Measurements from ENCODE around the gene CD180. TPM values are rescaled to one million over a fixed set of nuclear protein-coding genes. Genes with fewer than 3 reads are reported as not detected.

The CD180 gene
- total RNA-seq, 2 experiments from 2014 or later = 0.08 TPM; not detected in 1

DNA sequence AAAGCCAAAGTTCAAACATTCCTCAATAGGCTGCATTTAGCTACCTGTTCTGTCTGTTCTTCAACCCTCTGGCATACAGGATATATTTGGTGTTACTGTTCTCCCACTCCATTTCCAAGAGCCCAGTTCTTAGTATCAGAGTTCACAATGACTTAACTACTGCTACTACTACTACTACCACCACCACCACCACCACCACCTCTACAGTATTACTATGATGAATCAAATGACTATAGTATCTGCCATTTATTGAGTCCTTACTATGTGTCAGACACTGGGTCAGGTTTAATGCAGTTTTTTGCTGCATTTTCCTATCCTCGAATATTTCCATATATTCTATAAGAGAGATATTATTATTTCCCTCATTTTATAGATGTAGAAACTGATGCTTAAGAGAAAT lies 937 bp upstream of the CD180 start:
- peaks cover 71% of the 10 kb centered on the region for H3K4me1 Mint-ChIP-seq (ENCODE audit: low read depth)
- H3K27me3 ChIP-seq (ENCODE audit: control insufficient read depth in 1 of 2, insufficient read depth in 2 of 2, low read length in 2 of 2) = no peaks in the 10 kb centered on the region
- ATAC-seq (ENCODE audit: poor library complexity) = no peak
- no peaks in the 10 kb centered on the region for H3K36me3 ChIP-seq (ENCODE audit: insufficient read depth, low read length)
- peaks cover 12% of the 10 kb centered on the region for H3K36me3 Mint-ChIP-seq (ENCODE audit: low read depth)
- H3K4me3 Mint-ChIP-seq = no peak overlapping the region
- TF ChIP-seq, protein P1, sequence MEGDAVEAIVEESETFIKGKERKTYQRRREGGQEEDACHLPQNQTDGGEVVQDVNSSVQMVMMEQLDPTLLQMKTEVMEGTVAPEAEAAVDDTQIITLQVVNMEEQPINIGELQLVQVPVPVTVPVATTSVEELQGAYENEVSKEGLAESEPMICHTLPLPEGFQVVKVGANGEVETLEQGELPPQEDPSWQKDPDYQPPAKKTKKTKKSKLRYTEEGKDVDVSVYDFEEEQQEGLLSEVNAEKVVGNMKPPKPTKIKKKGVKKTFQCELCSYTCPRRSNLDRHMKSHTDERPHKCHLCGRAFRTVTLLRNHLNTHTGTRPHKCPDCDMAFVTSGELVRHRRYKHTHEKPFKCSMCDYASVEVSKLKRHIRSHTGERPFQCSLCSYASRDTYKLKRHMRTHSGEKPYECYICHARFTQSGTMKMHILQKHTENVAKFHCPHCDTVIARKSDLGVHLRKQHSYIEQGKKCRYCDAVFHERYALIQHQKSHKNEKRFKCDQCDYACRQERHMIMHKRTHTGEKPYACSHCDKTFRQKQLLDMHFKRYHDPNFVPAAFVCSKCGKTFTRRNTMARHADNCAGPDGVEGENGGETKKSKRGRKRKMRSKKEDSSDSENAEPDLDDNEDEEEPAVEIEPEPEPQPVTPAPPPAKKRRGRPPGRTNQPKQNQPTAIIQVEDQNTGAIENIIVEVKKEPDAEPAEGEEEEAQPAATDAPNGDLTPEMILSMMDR (IDR thresholded peaks at IDR 0.05) = no peak
- ChIA-PET POLR2A (no interaction called here), CTCF (interaction anchor here (1.3 kb wide), 1 partner anchor 10 kb away, joined by 3 read pairs; no protein-coding TSS in a partner anchor)
- H3K27me3 Mint-ChIP-seq = no peaks in the 10 kb centered on the region
- H3K9me3 ChIP-seq (ENCODE audit: control insufficient read depth in 1 of 2, insufficient read depth in 1 of 2, low read length in 2 of 2) = peaks cover under 1 to 5% of the 10 kb centered on the region in 2 experiments
- DNase-seq = no peak
- intact Hi-C loops (cut with DNase I, micrococcal nuclease) = no loop called here
- H3K4me3 ChIP-seq (ENCODE audit: low read length) = no peak overlapping the region
- H3K4me1 ChIP-seq (ENCODE audit: insufficient read depth, low read length) = peaks cover 29% of the 10 kb centered on the region
- peaks cover 9% of the 10 kb centered on the region for H3K9me3 Mint-ChIP-seq
- no peak overlapping the region for H3K27ac ChIP-seq (ENCODE audit: low read depth in 1 of 2, low read length in 2 of 2)
- H3K27ac Mint-ChIP-seq = no peak overlapping the region

DNA sequence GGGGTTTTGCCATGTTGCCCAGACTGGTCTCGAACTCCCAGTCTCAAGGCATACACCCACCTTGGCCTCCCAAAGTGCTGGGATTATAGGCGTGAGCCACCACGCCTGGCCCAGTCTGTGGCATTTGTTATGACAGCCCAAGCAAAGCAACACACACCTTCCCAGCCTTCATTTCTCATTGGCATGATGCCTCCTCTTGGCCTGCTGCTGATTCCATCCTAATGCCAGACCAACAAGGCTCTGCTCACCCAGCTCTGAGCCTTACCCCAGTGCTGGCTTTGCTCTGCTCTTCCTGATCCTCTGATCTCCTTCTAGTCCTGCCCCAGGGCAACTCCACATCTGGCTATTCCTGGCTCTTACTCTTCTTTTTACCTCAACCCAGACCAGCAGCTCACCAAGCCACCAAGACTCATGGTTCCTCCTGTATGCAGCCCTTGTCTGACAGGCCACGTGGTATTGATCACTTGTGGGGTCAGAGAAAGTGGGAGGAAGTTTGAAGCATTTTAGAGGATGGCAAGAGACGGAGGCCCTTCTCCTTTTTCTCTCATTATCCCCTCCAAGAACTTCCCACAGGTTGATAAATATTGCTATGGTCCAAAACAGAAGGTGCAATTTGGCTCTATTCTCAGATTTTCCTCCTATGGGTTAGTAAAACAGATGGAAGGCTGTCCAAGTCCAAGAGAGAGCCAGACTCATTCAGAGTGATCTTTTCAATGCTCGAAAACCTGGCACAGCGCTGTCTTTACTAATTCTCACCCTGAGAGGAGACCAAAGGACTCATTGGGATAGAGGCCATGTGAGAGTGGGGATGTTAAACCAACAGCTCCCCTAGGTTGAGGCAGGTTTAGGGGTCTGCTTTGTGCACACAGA lies 958 bp downstream of the CD180 start:
- Mint-ChIP-seq H3K4me3 (no peak overlapping the region), H3K36me3 (ENCODE audit: low read depth) (peaks cover 7% of the 10 kb centered on the region), H3K27ac (no peak overlapping the region), H3K27me3 (no peaks in the 10 kb centered on the region), H3K4me1 (ENCODE audit: low read depth) (peaks cover 56% of the 10 kb centered on the region), H3K9me3 (peaks cover 3% of the 10 kb centered on the region)
- ATAC-seq (ENCODE audit: poor library complexity) (no peak), DNase-seq (no peak)
- no peak overlapping the region for H3K27ac ChIP-seq (ENCODE audit: low read depth in 1 of 2, low read length in 2 of 2)
- H3K4me1 ChIP-seq (ENCODE audit: insufficient read depth, low read length) = peaks cover 15% of the 10 kb centered on the region
- POLR2A ChIA-PET = no interaction called here
- no peaks in the 10 kb centered on the region for H3K36me3 ChIP-seq (ENCODE audit: insufficient read depth, low read length)
- TF ChIP-seq, protein P1 (IDR thresholded peaks at IDR 0.05) = no peak
- intact Hi-C loops (cut with DNase I, micrococcal nuclease) = no loop called here
- no peak overlapping the region for H3K4me3 ChIP-seq (ENCODE audit: low read length)
- H3K9me3 ChIP-seq (ENCODE audit: control insufficient read depth in 1 of 2, insufficient read depth in 1 of 2, low read length in 2 of 2) = peaks cover 0 to 7% of the 10 kb centered on the region in 2 experiments
- CTCF ChIA-PET = interaction anchor here (0.7 to 1.5 kb wide), 3 partner anchors 12 to 145 kb away, joined by 3 to 4 read pairs (median 4); no protein-coding TSS in a partner anchor
- no peaks in the 10 kb centered on the region for H3K27me3 ChIP-seq (ENCODE audit: control insufficient read depth in 1 of 2, insufficient read depth in 2 of 2, low read length in 2 of 2)

GRCh38 chr5:67194166-67194565 lies 2.4 kb downstream of the CD180 start:
- Mint-ChIP-seq H3K27me3 (no peaks in the 10 kb centered on the region), H3K9me3 (peaks cover 3% of the 10 kb centered on the region), H3K4me1 (ENCODE audit: low read depth) (peaks cover 58% of the 10 kb centered on the region), H3K4me3 (no peak overlapping the region), H3K36me3 (ENCODE audit: low read depth) (no peaks in the 10 kb centered on the region), H3K27ac (no peak overlapping the region)
- Histone ChIP-seq H3K4me3 (ENCODE audit: low read length) (no peak overlapping the region), H3K27me3 (ENCODE audit: control insufficient read depth in 1 of 2, insufficient read depth in 2 of 2, low read length in 2 of 2) (no peaks in the 10 kb centered on the region), H3K36me3 (ENCODE audit: insufficient read depth, low read length) (no peaks in the 10 kb centered on the region), H3K9me3 (ENCODE audit: control insufficient read depth in 1 of 2, insufficient read depth in 1 of 2, low read length in 2 of 2) (peaks cover 0 to 7% of the 10 kb centered on the region in 2 experiments), H3K4me1 (ENCODE audit: insufficient read depth, low read length) (peaks cover 11% of the 10 kb centered on the region), H3K27ac (ENCODE audit: low read depth in 1 of 2, low read length in 2 of 2) (no peak overlapping the region)
- CTCF ChIA-PET = no interaction called here
- intact Hi-C loops (cut with DNase I, micrococcal nuclease) = no loop called here
- POLR2A ChIA-PET = no interaction called here
- TF ChIP-seq, protein P1 (IDR thresholded peaks at IDR 0.05) = no peak
- DNase-seq = peak in 1 of 14 experiments; percentile 32
- no peak for ATAC-seq (ENCODE audit: poor library complexity)

All from CD4-positive, alpha-beta T cell (primary cell).